Cardiac muscle cell (in vitro differentiated cells and primary cell): ENCODE data around the gene CDC45. TPM values are rescaled to one million over a fixed set of nuclear protein-coding genes. Genes with fewer than 3 reads are reported as not detected.

Source experiments
- DNase-seq, 2 donors: peaks; one replicate each; pipeline versions ENCODE4 v3.0.0 to v3.0.0-alpha.2; 2010 to 2017; ENCODE audit warnings: low read depth in 1 of 2, low spot score in 1 of 2
- H3K27ac ChIP-seq: fragments of 200-600 bp; sonication (generic); 2 replicates; pipeline ENCODE4 v1.5.1; 2016
- H3K27me3 ChIP-seq: fragments of 200-600 bp; sonication (generic); 2 replicates; pipeline ENCODE4 v1.6.0; 2016; ENCODE audit warnings: control low read depth
- H3K36me3 ChIP-seq: fragments of 200-600 bp; sonication (generic); 2 replicates; pipeline ENCODE4 v1.5.1; 2016; ENCODE audit warnings: control low read depth
- H3K4me1 ChIP-seq: fragments of 200-600 bp; sonication (generic); 2 replicates; pipeline ENCODE4 v1.8.1; 2017; ENCODE audit warnings: low read depth, mild to moderate bottlenecking, mixed run types
- H3K4me3 ChIP-seq: fragments of 200-600 bp; sonication (generic); 2 replicates; pipeline ENCODE4 v1.5.1; 2016; ENCODE audit warnings: mild to moderate bottlenecking
- H3K9me3 ChIP-seq: fragments of 200-600 bp; sonication (generic); 2 replicates; pipeline ENCODE4 v1.5.1; 2017; ENCODE audit warnings: low read depth, mild to moderate bottlenecking, control low read depth
- polyA plus RNA-seq: library from polyadenylated mRNA; unstranded; fragments of >200 nt; fragmentation: Nextera tagmentation; extraction: Ambion mirVana; gene quantifications from 2 replicates; pipeline ENCODE4 v1.2.1, GENCODE V29; 2016
- total RNA-seq: library from RNA; depleted of rRNA; stranded (reverse); fragments of >200 nt; gene quantifications from 2 replicates; pipeline ENCODE4 v1.2.3, GENCODE V29; 2016
- TF ChIP-seq, protein P1 (sequence below): IDR thresholded peaks from 2 replicates; pipeline ENCODE4 v1.5.1; 2012; ENCODE audit warnings: low read depth, mild to moderate bottlenecking, low read length

Gene CDC45
- total and polyA plus RNA-seq, 2 experiments from 2014 or later = 7.6 to 15.5 TPM

DNA sequence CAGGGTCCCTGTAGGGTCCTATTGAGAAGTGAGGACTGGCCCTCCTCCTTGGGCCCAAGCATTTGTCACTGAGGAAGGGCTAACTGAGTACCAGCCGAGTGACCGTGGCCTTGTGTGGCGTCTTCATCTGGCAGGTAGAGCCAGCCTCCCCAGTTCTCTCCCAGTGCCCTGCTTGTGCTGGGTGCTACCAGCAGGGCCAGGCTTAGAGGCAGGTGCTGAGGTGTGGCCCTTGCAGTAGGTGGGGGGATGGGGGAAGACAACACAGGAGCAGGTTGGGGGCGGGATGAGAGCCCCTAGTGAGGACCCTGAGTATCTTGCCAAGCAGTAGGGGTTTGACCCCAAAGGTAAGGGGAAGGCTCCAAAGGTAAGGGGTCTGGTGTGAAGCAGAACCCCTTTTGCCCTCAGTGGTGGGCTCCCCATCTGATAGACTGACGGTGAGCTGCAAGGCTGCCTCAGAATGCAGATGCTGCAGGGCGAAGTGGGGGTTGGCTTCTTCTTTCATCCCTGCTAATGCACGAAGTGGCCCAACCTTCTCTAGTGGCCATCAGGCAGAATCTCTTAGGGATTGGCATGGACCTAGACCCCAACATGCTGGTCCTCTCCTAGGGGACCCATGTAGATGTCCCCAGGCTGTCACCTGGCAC is 19.6 kb downstream of the CDC45 start:
- no peaks in the 10 kb centered on the region for H3K9me3 ChIP-seq
- TF ChIP-seq, protein P1, sequence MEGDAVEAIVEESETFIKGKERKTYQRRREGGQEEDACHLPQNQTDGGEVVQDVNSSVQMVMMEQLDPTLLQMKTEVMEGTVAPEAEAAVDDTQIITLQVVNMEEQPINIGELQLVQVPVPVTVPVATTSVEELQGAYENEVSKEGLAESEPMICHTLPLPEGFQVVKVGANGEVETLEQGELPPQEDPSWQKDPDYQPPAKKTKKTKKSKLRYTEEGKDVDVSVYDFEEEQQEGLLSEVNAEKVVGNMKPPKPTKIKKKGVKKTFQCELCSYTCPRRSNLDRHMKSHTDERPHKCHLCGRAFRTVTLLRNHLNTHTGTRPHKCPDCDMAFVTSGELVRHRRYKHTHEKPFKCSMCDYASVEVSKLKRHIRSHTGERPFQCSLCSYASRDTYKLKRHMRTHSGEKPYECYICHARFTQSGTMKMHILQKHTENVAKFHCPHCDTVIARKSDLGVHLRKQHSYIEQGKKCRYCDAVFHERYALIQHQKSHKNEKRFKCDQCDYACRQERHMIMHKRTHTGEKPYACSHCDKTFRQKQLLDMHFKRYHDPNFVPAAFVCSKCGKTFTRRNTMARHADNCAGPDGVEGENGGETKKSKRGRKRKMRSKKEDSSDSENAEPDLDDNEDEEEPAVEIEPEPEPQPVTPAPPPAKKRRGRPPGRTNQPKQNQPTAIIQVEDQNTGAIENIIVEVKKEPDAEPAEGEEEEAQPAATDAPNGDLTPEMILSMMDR = no peak
- no peaks in the 10 kb centered on the region for H3K36me3 ChIP-seq
- H3K27ac ChIP-seq = no peak overlapping the region
- H3K4me3 ChIP-seq = no peak overlapping the region
- H3K27me3 ChIP-seq = no peaks in the 10 kb centered on the region
- no peak for DNase-seq
- H3K4me1 ChIP-seq = no peaks in the 10 kb centered on the region

DNA sequence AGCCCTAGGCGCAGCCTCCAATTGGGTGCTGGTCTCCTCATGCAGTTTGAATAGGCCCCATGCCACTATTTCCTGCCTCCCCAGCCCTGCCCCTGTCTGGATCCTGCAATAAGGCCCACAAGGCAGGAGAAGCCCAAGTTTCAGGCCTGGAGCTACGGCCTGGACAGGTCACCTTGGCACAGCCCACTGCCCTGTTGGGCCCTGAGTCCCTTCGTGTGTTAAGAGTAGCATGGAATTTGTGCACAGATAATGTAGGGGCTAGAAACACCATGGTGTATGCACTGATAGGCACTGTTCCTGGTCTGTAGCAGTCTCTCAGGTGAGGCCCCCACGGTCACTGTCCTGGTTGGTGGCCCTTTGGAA is 20.1 kb downstream of the CDC45 start:
- DNase-seq = no peak
- Histone ChIP-seq H3K4me3 (no peak overlapping the region), H3K27ac (no peak overlapping the region), H3K4me1 (no peaks in the 10 kb centered on the region), H3K36me3 (no peaks in the 10 kb centered on the region), H3K27me3 (no peaks in the 10 kb centered on the region), H3K9me3 (no peaks in the 10 kb centered on the region)
- TF ChIP-seq, protein P1 = no peak

DNA sequence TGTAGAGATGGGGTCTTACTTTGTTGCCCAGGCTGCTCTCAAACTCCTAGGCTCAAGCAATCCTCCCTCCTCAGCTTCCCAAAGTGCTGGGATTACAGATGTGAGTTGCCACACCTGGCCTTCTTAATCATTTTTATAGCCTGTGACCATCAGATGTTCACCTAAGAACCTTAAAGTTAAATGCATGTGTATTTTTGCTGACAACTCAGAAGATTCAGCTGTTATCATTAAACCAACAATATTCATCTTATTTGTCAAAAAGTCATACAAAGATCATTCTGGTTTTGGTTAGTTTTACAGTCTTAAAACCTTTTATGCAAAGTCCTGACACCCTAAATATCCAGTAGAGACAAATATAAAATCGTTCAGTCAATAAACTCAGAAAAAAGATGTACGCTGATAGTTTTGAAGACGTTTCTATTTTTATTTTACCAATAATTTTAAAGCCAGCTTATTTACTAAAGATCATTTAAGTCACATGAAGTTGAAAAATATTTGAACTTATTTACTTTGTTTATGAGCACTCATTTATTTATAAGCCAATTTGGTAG is 22.3 kb downstream of the CDC45 start:
- no peaks in the 10 kb centered on the region for H3K9me3 ChIP-seq
- H3K4me1 ChIP-seq = no peaks in the 10 kb centered on the region
- TF ChIP-seq, protein P1 = no peak
- no peak for DNase-seq
- H3K27ac ChIP-seq = no peak overlapping the region
- H3K27me3 ChIP-seq = no peaks in the 10 kb centered on the region
- no peaks in the 10 kb centered on the region for H3K36me3 ChIP-seq
- no peak overlapping the region for H3K4me3 ChIP-seq

DNA sequence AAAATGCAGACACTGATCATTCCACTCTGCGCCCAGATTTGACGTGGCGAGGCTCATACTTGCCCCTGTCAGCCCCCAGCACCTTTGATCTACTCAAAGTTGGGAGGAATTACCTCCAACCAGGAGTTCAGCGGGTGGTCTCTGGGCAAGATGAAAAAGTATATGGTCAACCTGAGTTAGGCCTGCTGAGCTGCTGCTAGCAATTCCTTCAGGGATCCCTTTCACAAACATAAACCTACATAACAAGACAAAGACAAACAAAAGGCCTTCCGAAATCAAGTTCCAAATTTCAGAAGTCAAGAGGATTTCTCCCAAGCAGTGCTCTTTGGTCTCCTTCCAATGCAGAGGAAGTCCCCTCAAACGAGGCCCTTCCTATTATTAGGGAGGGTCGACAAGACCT is 23.6 kb downstream of the CDC45 start:
- TF ChIP-seq, protein P1 = no peak
- DNase-seq = no peak
- Histone ChIP-seq H3K27ac (no peak overlapping the region), H3K4me1 (no peaks in the 10 kb centered on the region), H3K4me3 (no peak overlapping the region), H3K36me3 (no peaks in the 10 kb centered on the region), H3K27me3 (no peaks in the 10 kb centered on the region), H3K9me3 (no peaks in the 10 kb centered on the region)

DNA sequence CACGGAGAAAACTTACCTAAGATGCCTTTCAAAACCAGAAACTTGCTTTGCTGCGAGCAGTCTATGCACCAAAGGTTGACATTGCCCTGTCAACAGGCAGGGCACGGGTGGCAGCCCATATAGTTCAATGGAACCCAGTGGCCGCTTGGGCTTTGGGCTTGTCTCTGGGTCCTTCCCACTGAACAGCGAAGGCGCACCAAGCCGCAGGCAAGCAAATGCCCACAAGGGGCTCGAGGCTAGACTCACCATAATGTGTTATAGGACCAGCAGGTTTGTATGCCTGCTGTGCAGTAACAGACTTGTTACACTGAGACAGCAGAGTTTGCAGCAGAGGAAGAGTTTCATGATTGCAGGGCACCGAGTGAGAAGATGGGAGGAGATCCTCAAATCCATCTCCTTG is 24.1 kb downstream of the CDC45 start:
- no peaks in the 10 kb centered on the region for H3K4me1 ChIP-seq
- H3K36me3 ChIP-seq = no peaks in the 10 kb centered on the region
- TF ChIP-seq, protein P1 = no peak
- H3K9me3 ChIP-seq = no peaks in the 10 kb centered on the region
- H3K4me3 ChIP-seq = no peak overlapping the region
- H3K27ac ChIP-seq = no peak overlapping the region
- no peak for DNase-seq
- no peaks in the 10 kb centered on the region for H3K27me3 ChIP-seq
